Measurements from ENCODE around the gene LBHD2. TPM values are rescaled to one million over a fixed set of nuclear protein-coding genes. Genes with fewer than 3 reads are reported as not detected.

The LBHD2 gene
- total and polyA plus RNA-seq, 2 of the 13 experiments (the other 11 are each of a cell fraction or from before 2014, with no cell fraction given) = 0.67 to 1.00 TPM

DNA sequence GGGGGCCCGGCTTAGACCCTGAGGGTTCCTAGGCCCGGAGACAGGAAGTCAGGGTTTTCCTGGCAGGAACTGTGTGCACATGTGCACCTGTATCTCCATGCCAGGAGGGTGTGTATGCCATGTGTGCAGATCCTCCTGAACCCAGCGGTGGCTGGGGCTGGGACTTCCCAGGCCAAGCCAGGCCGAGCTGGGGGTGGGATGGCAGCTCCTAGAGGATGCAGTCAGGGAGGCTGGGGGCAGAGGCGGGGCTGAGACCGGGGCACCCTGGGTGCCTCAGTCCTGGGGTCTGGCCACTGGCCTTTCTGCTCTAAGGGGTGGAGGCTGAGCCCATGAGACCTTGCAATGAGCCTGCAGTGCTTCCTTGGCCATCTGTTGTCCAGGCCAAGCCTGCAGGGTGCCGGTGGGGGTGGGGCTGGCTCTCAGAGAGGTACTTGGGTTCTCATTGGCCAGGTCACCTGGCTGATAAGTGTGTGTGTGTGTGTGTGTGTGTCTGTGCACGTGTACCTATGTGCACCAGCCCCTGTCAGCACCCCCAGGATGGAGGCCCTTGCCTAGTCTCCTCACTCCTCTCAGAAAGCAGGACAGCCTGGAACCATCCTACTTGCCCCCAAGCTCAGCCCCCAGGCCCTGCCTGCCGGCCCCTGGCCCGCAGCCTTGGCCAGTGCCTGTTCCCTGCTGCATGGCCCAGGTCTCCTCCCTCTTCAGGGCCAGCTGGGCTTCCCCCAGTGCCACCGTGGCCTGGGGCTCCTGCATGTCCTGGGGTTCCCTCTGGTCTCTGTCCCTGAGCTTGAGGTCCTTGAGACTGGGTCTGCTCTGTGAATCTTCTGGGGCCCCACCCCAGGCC is 28.6 kb downstream of the LBHD2 start (continued):
- TF ChIP-seq, protein P1, sequence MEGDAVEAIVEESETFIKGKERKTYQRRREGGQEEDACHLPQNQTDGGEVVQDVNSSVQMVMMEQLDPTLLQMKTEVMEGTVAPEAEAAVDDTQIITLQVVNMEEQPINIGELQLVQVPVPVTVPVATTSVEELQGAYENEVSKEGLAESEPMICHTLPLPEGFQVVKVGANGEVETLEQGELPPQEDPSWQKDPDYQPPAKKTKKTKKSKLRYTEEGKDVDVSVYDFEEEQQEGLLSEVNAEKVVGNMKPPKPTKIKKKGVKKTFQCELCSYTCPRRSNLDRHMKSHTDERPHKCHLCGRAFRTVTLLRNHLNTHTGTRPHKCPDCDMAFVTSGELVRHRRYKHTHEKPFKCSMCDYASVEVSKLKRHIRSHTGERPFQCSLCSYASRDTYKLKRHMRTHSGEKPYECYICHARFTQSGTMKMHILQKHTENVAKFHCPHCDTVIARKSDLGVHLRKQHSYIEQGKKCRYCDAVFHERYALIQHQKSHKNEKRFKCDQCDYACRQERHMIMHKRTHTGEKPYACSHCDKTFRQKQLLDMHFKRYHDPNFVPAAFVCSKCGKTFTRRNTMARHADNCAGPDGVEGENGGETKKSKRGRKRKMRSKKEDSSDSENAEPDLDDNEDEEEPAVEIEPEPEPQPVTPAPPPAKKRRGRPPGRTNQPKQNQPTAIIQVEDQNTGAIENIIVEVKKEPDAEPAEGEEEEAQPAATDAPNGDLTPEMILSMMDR (CRISPR knock-in tag; IDR thresholded peaks at IDR 0.05) = 0 out of 2 replicates have a peak, but pooled peaks have one; percentile 0

GRCh38 chr14:103113303-103113702 is 29.3 kb downstream of the LBHD2 start:
- Histone ChIP-seq H3K79me2 (ENCODE audit: insufficient read depth, low read length) (no peaks in the 10 kb centered on the region), H3K36me3 (replicated peaks in 1 of 2; ENCODE audit: control insufficient read depth in 1 of 2, insufficient read depth in 2 of 2, low read length in 2 of 2) (peaks cover under 1 to 2% of the 10 kb centered on the region in 2 experiments; a peak in 1 of 5 replicates), H3K27ac (ENCODE audit: extremely low read length, insufficient read depth, low read length) (no peak overlapping the region), H3K27me3 (ENCODE audit: control insufficient read depth in 1 of 2, insufficient read depth in 2 of 2, low read length in 2 of 2) (0 out of 5 replicates have a peak, but pooled peaks cover 0 to 2% of the 10 kb centered on the region in 2 experiments), H3K9ac (ENCODE audit: insufficient read depth, low read depth, low read length) (0 out of 2 replicates have a peak overlapping the region, but pooled peaks have one; percentile 7), H3K4me1 (ENCODE audit: insufficient read depth, low read length) (peaks cover 87% of the 10 kb centered on the region), H3K4me3 (replicated peaks in 1 of 3; ENCODE audit: insufficient read depth in 1 of 3, low read depth in 2 of 3, low read length in 3 of 3) (no peak overlapping the region), H3K9me3 (ENCODE audit: low read length) (no peaks in the 10 kb centered on the region), H2AFZ (ENCODE audit: low read length) (no peak overlapping the region), H3K4me2 (ENCODE audit: low read depth, low read length) (peak overlapping the region; percentile 24; the same call in 1 of the 2 replicates), H4K20me1 (ENCODE audit: insufficient read depth, low read length) (peaks cover 4% of the 10 kb centered on the region; the same call in 1 of the 2 replicates)
- no CpG with 5 or more reads among the region's 5 CpGs for WGBS (ENCODE audit: low lambda C conversion rate)
- FAIRE-seq (no peak), ATAC-seq (peak; percentile 16), DNase-seq (ENCODE audit: low spot score) (no peak)
- intact Hi-C loops (cut with micrococcal nuclease; ENCODE audit: unreplicated experiment) = no loop called here
- no TSS peak for BruUV-seq (replicated peaks)
- POLR2A ChIA-PET = interaction anchor here (0.6 to 5.9 kb wide), 6 partner anchors 8 to 220 kb away, joined by 3 to 55 read pairs (median 4); no protein-coding TSS in a partner anchor
- in situ Hi-C loops (cut with HindIII; ENCODE audit: extremely low pct_ligation_motif_present, low pct_unique_long_range_greater_than_20kb) = no loop called here
- CTCF ChIA-PET (ENCODE audit: low intra/inter-chr PET ratio, low total read pairs) = no interaction called here
- TF ChIP-seq DZIP1 (CRISPR knock-in tag; IDR thresholded peaks at IDR 0.05) (no peak), RARA (CRISPR knock-in tag; IDR thresholded peaks at IDR 0.05) (no peak), ZNF768 (CRISPR knock-in tag; IDR thresholded peaks at IDR 0.05) (no peak), NAIF1 (CRISPR knock-in tag; IDR thresholded peaks at IDR 0.05; ENCODE audit: borderline replicate concordance) (no peak), HES4 (CRISPR knock-in tag; IDR thresholded peaks at IDR 0.05; ENCODE audit: borderline replicate concordance) (no peak), ZBTB3 (CRISPR knock-in tag; IDR thresholded peaks at IDR 0.05; ENCODE audit: borderline replicate concordance, low read depth) (no peak), HOXA7 (CRISPR knock-in tag; IDR thresholded peaks at IDR 0.05) (no peak), ZNF775 (CRISPR knock-in tag; IDR thresholded peaks at IDR 0.05; ENCODE audit: borderline replicate concordance) (0 out of 2 replicates have a peak, but pooled peaks have one; percentile 19), HNRNPUL1 (IDR thresholded peaks at IDR 0.05; ENCODE audit: low read depth, low read length) (no peak), HOXA9 (CRISPR knock-in tag; IDR thresholded peaks at IDR 0.05; ENCODE audit: borderline replicate concordance) (0 out of 2 replicates have a peak, but pooled peaks have one; percentile 31), NR2F2 (IDR thresholded peaks at IDR 0.05; ENCODE audit: borderline replicate concordance, low read depth) (no peak), RXRA (CRISPR knock-in tag; IDR thresholded peaks at IDR 0.05) (no peak), ZNF816 (CRISPR knock-in tag; IDR thresholded peaks at IDR 0.05; ENCODE audit: borderline replicate concordance) (no peak)
- TF ChIP-seq, protein P2, sequence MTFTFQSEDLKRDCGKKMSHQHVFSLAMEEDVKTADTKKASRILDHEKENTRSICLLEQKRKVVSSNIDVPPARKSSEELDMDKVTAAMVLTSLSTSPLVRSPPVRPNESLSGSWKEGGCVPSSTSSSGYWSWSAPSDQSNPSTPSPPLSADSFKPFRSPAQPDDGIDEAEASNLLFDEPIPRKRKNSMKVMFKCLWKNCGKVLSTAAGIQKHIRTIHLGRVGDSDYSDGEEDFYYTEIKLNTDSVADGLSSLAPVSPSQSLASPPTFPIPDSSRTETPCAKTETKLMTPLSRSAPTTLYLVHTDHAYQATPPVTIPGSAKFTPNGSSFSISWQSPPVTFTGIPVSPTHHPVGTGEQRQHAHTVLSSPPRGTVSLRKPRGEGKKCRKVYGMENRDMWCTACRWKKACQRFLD (CRISPR knock-in tag; IDR thresholded peaks at IDR 0.05; ENCODE audit: borderline replicate concordance) = no peak
